Lower lobe of right lung (tissue), 2 donors: Measurements from ENCODE around the gene NAGA. TPM values are rescaled to one million over a fixed set of nuclear protein-coding genes. Genes with fewer than 3 reads are reported as not detected.
A peak's percentile ranks its signal among the peaks of the same experiment; 100 is the strongest.

Experiments
- ATAC-seq, 2 donors: fragments of 200-7000 bp; cut with Tn5 transposase; one replicate each; pipeline ENCODE4 v1.9.1; 2020 to 2022; ENCODE audit warnings: mild to moderate bottlenecking in 2 of 2, moderate library complexity in 2 of 2
- DNase-seq: peaks from one replicate; pipeline ENCODE4 v3.0.0-alpha.2; 2020
- H3K27ac ChIP-seq: fragments of 200-600 bp; one replicate; pipeline ENCODE4 v1.8.0; 2022
- H3K27me3 ChIP-seq: fragments of 200-600 bp; one replicate; pipeline ENCODE4 v1.8.0; 2022; ENCODE audit warnings: low read depth
- H3K36me3 ChIP-seq: fragments of 200-600 bp; one replicate; pipeline ENCODE4 v1.8.0; 2022; ENCODE audit warnings: mild to moderate bottlenecking
- H3K4me1 ChIP-seq: fragments of 200-600 bp; one replicate; pipeline ENCODE4 v1.8.0; 2022
- H3K4me3 ChIP-seq: fragments of 200-600 bp; one replicate; pipeline ENCODE4 v1.8.0; 2022; ENCODE audit warnings: mild to moderate bottlenecking
- H3K9me3 ChIP-seq: fragments of 200-600 bp; one replicate; pipeline ENCODE4 v1.8.0; 2022
- intact Hi-C: fragments of 100-400 bp; cut with DNase I; formaldehyde crosslinking; loops from one replicate; pipeline ENCODE4 v1.11.0; 2022
- total RNA-seq: library from RNA; stranded (reverse); fragmentation: NEBNext Ultra II Directional; extraction: Animal tissue kit (Norgen Biotek cat#: 25700); gene quantifications from one replicate; pipeline ENCODE4 v1.2.1, GENCODE V29; 2021
- TF ChIP-seq, protein P1 (sequence below): fragments of 200-600 bp; IDR thresholded peaks from one replicate; pipeline ENCODE4 v1.8.0; 2022; ENCODE audit warnings: antibody characterized with exemption, mild to moderate bottlenecking
- donor health status: DM: no; HTN: yes; CAD: no; lungs with severe emphysema.

NAGA gene
- total RNA-seq, 1 donor from 2014 or later, result 40.3 TPM

DNA sequence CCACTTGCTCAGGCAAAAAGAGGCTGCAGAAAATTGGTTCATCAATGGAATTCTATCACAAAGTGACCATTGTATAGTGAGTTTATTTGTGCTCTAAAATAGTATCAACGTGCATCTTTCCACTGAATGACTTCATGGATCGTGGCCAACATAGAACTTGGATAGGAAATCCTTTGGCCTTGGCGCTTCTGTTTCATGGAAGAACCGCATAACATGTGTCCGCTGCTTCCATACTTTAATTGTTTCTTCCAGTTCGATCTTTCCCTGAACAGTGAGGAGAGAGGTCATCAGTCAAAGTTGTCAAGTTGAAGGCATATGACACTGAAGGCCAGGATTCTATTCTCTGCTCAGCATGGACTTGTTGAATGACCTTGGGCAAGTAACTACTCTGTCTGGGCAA, 15.4 kb upstream of the NAGA start:
- DNase-seq (no peak), ATAC-seq (no peak)
- TF ChIP-seq, protein P1, sequence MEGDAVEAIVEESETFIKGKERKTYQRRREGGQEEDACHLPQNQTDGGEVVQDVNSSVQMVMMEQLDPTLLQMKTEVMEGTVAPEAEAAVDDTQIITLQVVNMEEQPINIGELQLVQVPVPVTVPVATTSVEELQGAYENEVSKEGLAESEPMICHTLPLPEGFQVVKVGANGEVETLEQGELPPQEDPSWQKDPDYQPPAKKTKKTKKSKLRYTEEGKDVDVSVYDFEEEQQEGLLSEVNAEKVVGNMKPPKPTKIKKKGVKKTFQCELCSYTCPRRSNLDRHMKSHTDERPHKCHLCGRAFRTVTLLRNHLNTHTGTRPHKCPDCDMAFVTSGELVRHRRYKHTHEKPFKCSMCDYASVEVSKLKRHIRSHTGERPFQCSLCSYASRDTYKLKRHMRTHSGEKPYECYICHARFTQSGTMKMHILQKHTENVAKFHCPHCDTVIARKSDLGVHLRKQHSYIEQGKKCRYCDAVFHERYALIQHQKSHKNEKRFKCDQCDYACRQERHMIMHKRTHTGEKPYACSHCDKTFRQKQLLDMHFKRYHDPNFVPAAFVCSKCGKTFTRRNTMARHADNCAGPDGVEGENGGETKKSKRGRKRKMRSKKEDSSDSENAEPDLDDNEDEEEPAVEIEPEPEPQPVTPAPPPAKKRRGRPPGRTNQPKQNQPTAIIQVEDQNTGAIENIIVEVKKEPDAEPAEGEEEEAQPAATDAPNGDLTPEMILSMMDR, result no peak
- Histone ChIP-seq H3K9me3 (no peaks in the 10 kb centered on the region), H3K27ac (no peak overlapping the region), H3K27me3 (no peaks in the 10 kb centered on the region), H3K4me3 (no peak overlapping the region), H3K36me3 (peaks cover 56% of the 10 kb centered on the region), H3K4me1 (peaks cover 21% of the 10 kb centered on the region)
- intact Hi-C loops, result no loop called here

DNA sequence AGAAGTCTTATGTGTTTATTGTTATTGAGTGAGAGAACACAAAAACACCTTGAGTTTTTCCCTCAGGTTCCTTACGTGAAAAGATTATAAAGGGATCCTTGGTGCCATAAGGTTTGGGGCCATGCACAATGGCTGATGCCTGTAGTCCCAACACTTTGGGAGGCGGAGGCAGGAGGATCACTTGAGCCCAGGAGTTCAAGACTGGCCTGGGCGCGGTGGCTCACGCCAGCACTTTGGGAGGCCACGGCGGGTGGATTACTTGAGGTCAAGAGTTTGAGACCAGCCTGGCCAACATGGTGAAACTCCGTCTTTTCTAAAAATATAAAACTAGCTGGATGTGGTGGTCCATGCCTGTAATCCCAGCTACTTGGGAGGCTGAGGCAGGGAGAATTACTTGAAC, 14.3 kb upstream of the NAGA start:
- Histone ChIP-seq H3K36me3 (peaks cover 56% of the 10 kb centered on the region), H3K4me3 (no peak overlapping the region), H3K9me3 (no peaks in the 10 kb centered on the region), H3K4me1 (peaks cover 24% of the 10 kb centered on the region), H3K27me3 (no peaks in the 10 kb centered on the region), H3K27ac (no peak overlapping the region)
- ATAC-seq (no peak), DNase-seq (no peak)
- TF ChIP-seq, protein P1, result no peak
- intact Hi-C loops, result no loop called here

DNA sequence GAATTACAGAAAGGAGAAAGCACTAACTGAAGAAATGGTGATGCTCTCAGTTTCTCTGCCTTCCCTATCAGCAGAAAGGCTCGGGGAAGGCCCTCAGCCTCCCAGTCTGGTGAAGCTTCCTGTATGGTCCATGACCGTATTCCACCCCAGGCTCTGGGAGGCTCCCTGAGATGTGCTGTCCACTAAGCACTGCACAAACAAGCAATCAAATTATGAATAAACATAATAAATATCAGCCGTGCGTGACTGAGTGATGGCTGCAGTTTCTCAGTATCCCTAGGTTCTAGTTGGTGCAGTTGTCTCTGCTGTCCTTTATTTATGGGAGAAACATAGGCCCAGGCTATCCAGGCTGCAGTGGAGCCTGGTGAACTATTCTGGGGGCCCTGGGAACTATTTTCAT, 12.5 kb upstream of the NAGA start:
- no peak for DNase-seq
- no peaks in the 10 kb centered on the region for H3K27me3 ChIP-seq
- no peak for ATAC-seq
- no peak overlapping the region for H3K4me3 ChIP-seq
- no peaks in the 10 kb centered on the region for H3K9me3 ChIP-seq
- TF ChIP-seq, protein P1, result no peak
- H3K4me1 ChIP-seq, result peaks cover 22% of the 10 kb centered on the region
- intact Hi-C loops, result no loop called here
- H3K36me3 ChIP-seq, result peaks cover 59% of the 10 kb centered on the region
- no peak overlapping the region for H3K27ac ChIP-seq

DNA sequence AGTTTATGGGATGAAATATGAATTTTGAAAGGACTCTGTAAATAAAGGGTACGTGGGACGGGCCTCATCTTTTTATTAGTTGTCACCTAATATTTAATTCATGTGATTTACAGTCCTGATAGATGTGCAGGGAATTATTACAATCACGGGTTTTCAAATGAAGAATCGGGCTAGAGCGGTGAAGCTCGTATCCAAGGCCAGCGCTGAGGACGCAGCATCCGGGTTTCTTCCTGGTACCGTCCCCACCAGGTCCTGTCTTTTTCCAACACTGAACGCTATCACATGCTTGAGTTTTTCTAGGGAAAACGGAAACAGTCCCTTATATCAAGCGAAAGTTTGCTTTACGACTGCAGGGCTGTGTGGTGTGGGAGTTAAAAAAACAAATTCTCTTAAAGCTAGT, 9.7 kb upstream of the NAGA start:
- peak in 1 of 2 donors; percentile 25 for ATAC-seq
- no peak for DNase-seq

DNA sequence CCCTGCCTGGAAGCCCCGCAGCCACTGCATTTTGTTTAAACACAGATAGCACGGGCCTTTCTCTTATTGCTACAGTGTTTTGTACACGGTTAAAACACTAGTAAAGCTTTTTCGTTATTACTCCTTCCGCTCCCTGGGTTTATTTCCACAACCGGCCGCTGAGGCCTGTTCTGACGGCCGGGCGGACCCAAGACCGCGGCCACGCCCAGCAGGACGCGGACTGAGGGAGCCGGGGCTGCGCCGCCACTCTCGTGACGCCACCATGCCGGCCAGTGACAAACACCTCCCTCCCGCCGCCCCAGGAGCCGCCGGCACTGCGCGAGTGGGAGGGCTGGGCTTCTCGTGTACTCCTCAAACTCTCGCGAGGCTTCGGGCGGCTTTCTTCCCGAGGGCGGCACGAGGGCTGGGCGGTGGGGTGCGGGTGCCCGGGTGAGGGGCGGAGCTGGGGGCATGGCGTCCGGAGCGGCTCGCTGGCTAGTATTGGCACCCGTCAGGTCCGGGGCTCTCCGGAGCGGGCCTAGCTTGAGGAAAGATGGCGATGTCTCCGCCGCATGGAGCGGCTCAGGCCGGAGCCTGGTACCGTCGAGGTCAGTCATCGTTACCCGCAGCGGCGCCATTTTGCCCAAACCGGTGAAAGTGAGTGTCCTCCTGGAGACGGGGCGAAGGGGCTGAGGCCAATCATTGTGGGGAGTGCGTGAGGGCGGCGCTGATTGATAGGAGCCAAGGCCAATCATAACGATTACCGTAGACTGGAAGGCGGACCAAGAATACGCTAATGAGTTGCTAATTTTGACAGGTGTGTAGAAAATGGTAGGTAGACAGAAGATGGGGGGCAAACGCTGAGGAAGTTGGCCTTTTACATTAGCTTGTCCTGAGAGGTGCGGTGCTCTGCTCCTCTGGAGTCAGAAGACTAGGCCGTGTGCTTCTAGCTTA, 9.0 kb upstream of the NAGA start, which contains the start of gene SMDT1:
Gene SMDT1, plus strand, starts transcription at position 382 of the 933 bp plus-strand sequence. Its CDS starts 69 bp downstream, at position 451.
- H3K9me3 ChIP-seq, result no peaks in the 10 kb centered on the region
- H3K4me3 ChIP-seq, result peak within 1 kb of the TSS; percentile 66
- peaks cover 48% of the 10 kb centered on the region for H3K36me3 ChIP-seq
- H3K4me1 ChIP-seq, result peaks cover 33% of the 10 kb centered on the region
- peak; percentile 100 for DNase-seq
- no peaks in the 10 kb centered on the region for H3K27me3 ChIP-seq
- peak within 1 kb of the TSS; percentile 98 for H3K27ac ChIP-seq
- TF ChIP-seq, protein P1, result no peak
- peak; percentile 96 to 97 for ATAC-seq
- intact Hi-C loops, result no loop called here

More for the DNA sequence above, 9.7 kb upstream of the NAGA start:
- TF ChIP-seq, protein P1, result no peak
- Histone ChIP-seq H3K4me3 (peak overlapping the region; percentile 66), H3K4me1 (peaks cover 26% of the 10 kb centered on the region), H3K36me3 (peaks cover 55% of the 10 kb centered on the region), H3K27ac (peak overlapping the region; percentile 98), H3K9me3 (no peaks in the 10 kb centered on the region), H3K27me3 (no peaks in the 10 kb centered on the region)
- intact Hi-C loops, result no loop called here
